ENCODE results near the gene KRT34. TPM values are rescaled to one million over a fixed set of nuclear protein-coding genes. Genes with fewer than 3 reads are reported as not detected.
"Not testable (repeated sequence)": the region's sequence is repeated elsewhere in the genome, so short reads cannot be mapped to it uniquely, and the experiment has no call there.

The KRT34 gene
- total RNA-seq, 2 donors from 2014 or later = not detected

- Histone ChIP-seq H3K4me1 (no peaks in the 10 kb centered on the region), H3K4me3 (no peak overlapping the region), H3K36me3 (no peaks in the 10 kb centered on the region), H3K27ac (no peak overlapping the region), H3K9me3 (peaks cover 0 to 8% of the 10 kb centered on the region in 2 donors), H3K27me3 (no peaks in the 10 kb centered on the region)
- no peak for DNase-seq (ENCODE audit: low spot score)
- TF ChIP-seq CTCF (IDR thresholded peaks at IDR 0.05) = no peak
Measured at GRCh38 chr17:41354536-41354935, 27.6 kb downstream of the KRT34 start.

GRCh38 chr17:41352597-41353366 lies 29.3 kb downstream of the KRT34 start:
- DNase-seq (ENCODE audit: low spot score) = no peak
- no peak for TF ChIP-seq CTCF (IDR thresholded peaks at IDR 0.05)
- Histone ChIP-seq H3K27ac (no peak overlapping the region), H3K27me3 (no peaks in the 10 kb centered on the region), H3K4me1 (no peaks in the 10 kb centered on the region), H3K4me3 (no peak overlapping the region), H3K9me3 (peaks cover 0 to 8% of the 10 kb centered on the region in 2 donors), H3K36me3 (no peaks in the 10 kb centered on the region)

- no peaks in the 10 kb centered on the region for H3K36me3 ChIP-seq
- H3K27ac ChIP-seq = no peak overlapping the region
- DNase-seq (ENCODE audit: low spot score) = no peak
- H3K4me1 ChIP-seq = no peaks in the 10 kb centered on the region
- H3K4me3 ChIP-seq = no peak overlapping the region
- no peak for TF ChIP-seq CTCF (IDR thresholded peaks at IDR 0.05)
- no peaks in the 10 kb centered on the region for H3K27me3 ChIP-seq
- H3K9me3 ChIP-seq = peaks cover 0 to 2% of the 10 kb centered on the region in 2 donors
Measured at GRCh38 chr17:41351177-41351576, 30.9 kb downstream of the KRT34 start.

GRCh38 chr17:41350381-41350878 lies 31.7 kb downstream of the KRT34 start, which contains the start of gene KRT33A:
Gene KRT33A, minus strand, starts transcription at chr17:41350828. Its CDS starts 61 bp downstream, at chr17:41350767.
- not testable (repeated sequence) for H3K27me3 ChIP-seq; H3K27ac ChIP-seq; DNase-seq (ENCODE audit: low spot score); H3K36me3 ChIP-seq; H3K9me3 ChIP-seq; H3K4me3 ChIP-seq; H3K4me1 ChIP-seq

GRCh38 chr17:41347869-41348760 lies 34.0 kb downstream of the KRT34 start:
- no peak overlapping the region for H3K4me3 ChIP-seq
- no peaks in the 10 kb centered on the region for H3K4me1 ChIP-seq
- no peak overlapping the region for H3K27ac ChIP-seq
- no peaks in the 10 kb centered on the region for H3K9me3 ChIP-seq
- no peaks in the 10 kb centered on the region for H3K27me3 ChIP-seq
- no peaks in the 10 kb centered on the region for H3K36me3 ChIP-seq
- no peak for TF ChIP-seq CTCF (IDR thresholded peaks at IDR 0.05)
- no peak for DNase-seq (ENCODE audit: low spot score)

- not testable (repeated sequence) for H3K27ac ChIP-seq; H3K4me3 ChIP-seq; DNase-seq (ENCODE audit: low spot score); H3K27me3 ChIP-seq; H3K9me3 ChIP-seq; H3K36me3 ChIP-seq; H3K4me1 ChIP-seq
Measured at GRCh38 chr17:41346421-41346820, 35.7 kb downstream of the KRT34 start.
